ENCODE data around the gene FBXW10.
"Not testable (repeated sequence)": the region's sequence is repeated elsewhere in the genome, so short reads cannot be mapped to it uniquely, and the experiment has no call there.

DNA sequence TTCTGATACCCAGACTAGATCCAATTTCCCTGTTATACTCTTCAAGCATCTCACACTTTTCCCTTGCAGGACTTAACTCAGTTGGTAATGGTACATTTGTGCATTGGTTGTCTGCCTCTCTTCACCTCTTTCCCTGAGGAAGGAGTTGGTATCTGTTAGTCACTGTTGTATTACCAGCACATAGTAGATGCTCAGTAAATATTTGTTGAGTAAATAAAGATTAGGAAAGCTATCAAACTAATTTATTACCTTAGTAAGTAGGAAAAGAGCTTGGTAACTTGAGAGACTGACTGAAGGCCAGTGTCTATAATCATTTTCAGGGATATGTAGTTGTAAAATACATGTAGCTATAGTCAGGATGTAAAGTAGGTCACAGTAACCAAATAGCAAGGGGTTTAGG, 53.0 kb downstream of the FBXW10 start:
- not testable (repeated sequence) for TF ChIP-seq CHD2 (IDR thresholded peaks at IDR 0.05; ENCODE audit: borderline replicate concordance, low read depth, low read length); CEBPB (IDR thresholded peaks at IDR 0.05; ENCODE audit: borderline replicate concordance in 1 of 2, low read depth in 2 of 2, low read length in 2 of 2)
- TF ChIP-seq, protein P1, sequence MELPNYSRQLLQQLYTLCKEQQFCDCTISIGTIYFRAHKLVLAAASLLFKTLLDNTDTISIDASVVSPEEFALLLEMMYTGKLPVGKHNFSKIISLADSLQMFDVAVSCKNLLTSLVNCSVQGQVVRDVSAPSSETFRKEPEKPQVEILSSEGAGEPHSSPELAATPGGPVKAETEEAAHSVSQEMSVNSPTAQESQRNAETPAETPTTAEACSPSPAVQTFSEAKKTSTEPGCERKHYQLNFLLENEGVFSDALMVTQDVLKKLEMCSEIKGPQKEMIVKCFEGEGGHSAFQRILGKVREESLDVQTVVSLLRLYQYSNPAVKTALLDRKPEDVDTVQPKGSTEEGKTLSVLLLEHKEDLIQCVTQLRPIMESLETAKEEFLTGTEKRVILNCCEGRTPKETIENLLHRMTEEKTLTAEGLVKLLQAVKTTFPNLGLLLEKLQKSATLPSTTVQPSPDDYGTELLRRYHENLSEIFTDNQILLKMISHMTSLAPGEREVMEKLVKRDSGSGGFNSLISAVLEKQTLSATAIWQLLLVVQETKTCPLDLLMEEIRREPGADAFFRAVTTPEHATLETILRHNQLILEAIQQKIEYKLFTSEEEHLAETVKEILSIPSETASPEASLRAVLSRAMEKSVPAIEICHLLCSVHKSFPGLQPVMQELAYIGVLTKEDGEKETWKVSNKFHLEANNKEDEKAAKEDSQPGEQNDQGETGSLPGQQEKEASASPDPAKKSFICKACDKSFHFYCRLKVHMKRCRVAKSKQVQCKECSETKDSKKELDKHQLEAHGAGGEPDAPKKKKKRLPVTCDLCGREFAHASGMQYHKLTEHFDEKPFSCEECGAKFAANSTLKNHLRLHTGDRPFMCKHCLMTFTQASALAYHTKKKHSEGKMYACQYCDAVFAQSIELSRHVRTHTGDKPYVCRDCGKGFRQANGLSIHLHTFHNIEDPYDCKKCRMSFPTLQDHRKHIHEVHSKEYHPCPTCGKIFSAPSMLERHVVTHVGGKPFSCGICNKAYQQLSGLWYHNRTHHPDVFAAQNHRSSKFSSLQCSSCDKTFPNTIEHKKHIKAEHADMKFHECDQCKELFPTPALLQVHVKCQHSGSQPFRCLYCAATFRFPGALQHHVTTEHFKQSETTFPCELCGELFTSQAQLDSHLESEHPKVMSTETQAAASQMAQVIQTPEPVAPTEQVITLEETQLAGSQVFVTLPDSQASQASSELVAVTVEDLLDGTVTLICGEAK (IDR thresholded peaks at IDR 0.05; ENCODE audit: borderline replicate concordance) = not testable (repeated sequence)

Data from GM12878 (cell line).